Liver (tissue), 9 donors: ENCODE results near the gene KPNB1. TPM values are rescaled to one million over a fixed set of nuclear protein-coding genes. Genes with fewer than 3 reads are reported as not detected.
A peak's percentile ranks its signal among the peaks of the same experiment; 100 is the strongest.

Experiments
- DNase-seq: peaks from one replicate; pipeline ENCODE4 v3.0.0-alpha.2; 2017; ENCODE audit warnings: low spot score
- H3K27ac ChIP-seq, 2 donors: one replicate each; pipeline ENCODE4 v1.7.0; 2013; ENCODE audit warnings: inconsistent platforms in 2 of 2, low read length in 2 of 2, control low read depth in 1 of 2, low read depth in 1 of 2, mild to moderate bottlenecking in 1 of 2
- H3K27me3 ChIP-seq, 4 donors: one replicate each; pipeline versions ENCODE4 v1.6.1 to v1.7.0; 2013; ENCODE audit warnings: low read length in 3 of 4, inconsistent platforms in 1 of 4, mild to moderate bottlenecking in 1 of 4, moderate library complexity in 1 of 4; ENCODE audit not compliant: control insufficient read depth in 4 of 4, insufficient read depth in 4 of 4
- H3K36me3 ChIP-seq, 4 donors: one replicate each; pipeline versions ENCODE4 v1.6.1 to v1.7.0; 2013; ENCODE audit warnings: low read length in 3 of 4, mild to moderate bottlenecking in 3 of 4, low read depth in 1 of 4, moderate library complexity in 1 of 4; ENCODE audit not compliant: control insufficient read depth in 4 of 4, insufficient read depth in 3 of 4
- H3K4me1 ChIP-seq, 4 donors: one replicate each; pipeline versions ENCODE4 v1.6.1 to v1.7.0; 2013; ENCODE audit warnings: low read length in 3 of 4, mild to moderate bottlenecking in 3 of 4, moderate library complexity in 1 of 4; ENCODE audit not compliant: control insufficient read depth in 4 of 4, insufficient read depth in 4 of 4
- H3K4me3 ChIP-seq, 3 donors: one replicate each; pipeline versions ENCODE4 v1.6.1 to v1.7.0; 2013; ENCODE audit warnings: low read length in 3 of 3, control low read depth in 1 of 3, low read depth in 1 of 3, mild to moderate bottlenecking in 1 of 3
- H3K9ac ChIP-seq, 2 donors: one replicate each; pipeline ENCODE4 v1.7.0; 2013; ENCODE audit warnings: low read length in 2 of 2, mild to moderate bottlenecking in 2 of 2, moderate library complexity in 2 of 2, control low read depth in 1 of 2, low read depth in 1 of 2
- H3K9me3 ChIP-seq, 4 donors: one replicate each; pipeline versions ENCODE4 v1.6.1 to v1.7.0; 2013; ENCODE audit warnings: low read length in 3 of 4; ENCODE audit not compliant: control insufficient read depth in 4 of 4
- EGR1 ChIP-seq, 2 donors: IDR thresholded peaks; 2 replicates each; pipeline ENCODE4 v1.6.1; 2016 to 2018; ENCODE audit warnings: antibody characterized with exemption in 2 of 2, low read depth in 2 of 2
- FOXA1 ChIP-seq: IDR thresholded peaks from 2 replicates; pipeline ENCODE4 v1.6.1; 2016; ENCODE audit warnings: antibody characterized with exemption
- FOXA2 ChIP-seq: IDR thresholded peaks from 2 replicates; pipeline ENCODE4 v1.6.1; 2016; ENCODE audit warnings: antibody characterized with exemption
- GABPA ChIP-seq, 2 donors: IDR thresholded peaks in 1 of 2; conservative IDR thresholded peaks in 1 of 2; 2 replicates each; pipeline ENCODE4 v1.6.1; 2016; ENCODE audit warnings: antibody characterized with exemption in 2 of 2, mild to moderate bottlenecking in 1 of 2, moderate library complexity in 1 of 2
- HNF4A ChIP-seq, 2 donors: conservative IDR thresholded peaks; 2 replicates each; pipeline ENCODE4 v1.6.1; 2016; ENCODE audit warnings: antibody characterized with exemption in 2 of 2, mild to moderate bottlenecking in 2 of 2
- HNF4G ChIP-seq: IDR thresholded peaks from 2 replicates; pipeline ENCODE4 v1.6.1; 2016; ENCODE audit warnings: antibody characterized with exemption
- JUND ChIP-seq, 2 donors: IDR thresholded peaks; 2 replicates each; pipeline ENCODE4 v1.6.1; 2016; ENCODE audit warnings: antibody characterized with exemption in 2 of 2
- NR2F2 ChIP-seq: IDR thresholded peaks from 2 replicates; pipeline ENCODE4 v1.6.1; 2016; ENCODE audit warnings: antibody characterized with exemption
- RAD21 ChIP-seq, 2 donors: IDR thresholded peaks; 2 replicates each; pipeline ENCODE4 v1.6.1; 2016; ENCODE audit warnings: antibody characterized with exemption in 2 of 2, mild to moderate bottlenecking in 2 of 2
- RXRA ChIP-seq, 2 donors: IDR thresholded peaks; 2 replicates each; pipeline ENCODE4 v1.6.1; 2017 to 2018; ENCODE audit warnings: antibody characterized with exemption in 2 of 2, mild to moderate bottlenecking in 1 of 2
- SP1 ChIP-seq: IDR thresholded peaks from 2 replicates; pipeline ENCODE4 v1.6.1; 2018; ENCODE audit warnings: antibody characterized with exemption, mild to moderate bottlenecking
- TAF1 ChIP-seq: conservative IDR thresholded peaks from 2 replicates; pipeline ENCODE4 v1.6.1; 2016; ENCODE audit warnings: antibody characterized with exemption, mild to moderate bottlenecking
- YY1 ChIP-seq: IDR thresholded peaks from 2 replicates; pipeline ENCODE4 v1.6.1; 2016; ENCODE audit warnings: antibody characterized with exemption, mild to moderate bottlenecking
- WGBS: extraction: QIAGEN DNeasy Blood & Tissue Kit; methylation state at CpG from one replicate; pipeline ENCODE4 v1.1.7; 2013; 5-methylcytosine and 5-hydroxymethylcytosine counted together
- polyA plus RNA-seq, 2 donors: library from polyadenylated mRNA; stranded (reverse) in 1 of 2; unstranded in 1 of 2; fragments of 200-250 nt in 1 of 2; fragments of >200 nt in 1 of 2; fragmentation: Nextera tagmentation in 1 of 2; extraction: Ambion mirVana in 1 of 2; gene quantifications; one replicate each; pipeline versions ENCODE4 v1.2.1 to v1.2.3, GENCODE V29; 2013 to 2015
- total RNA-seq, 2 donors: library from RNA; depleted of rRNA; stranded (reverse); fragments of >200 nt; gene quantifications; one replicate each; pipeline ENCODE4 v1.2.3, GENCODE V29; 2014
- TF ChIP-seq, protein P1 (sequence below): IDR thresholded peaks from 2 replicates; pipeline ENCODE4 v1.6.1; 2016; ENCODE audit warnings: antibody characterized with exemption
- TF ChIP-seq, protein P2 (sequence below): IDR thresholded peaks from 2 replicates; pipeline ENCODE4 v1.6.1; 2016; ENCODE audit warnings: antibody characterized with exemption, mild to moderate bottlenecking
- TF ChIP-seq, protein P3 (sequence below): fragments of 150-350 bp; IDR thresholded peaks from 2 replicates; pipeline ENCODE4 v1.5.1; 2017; ENCODE audit warnings: improper control_type of control experiment, low read depth, low read length; ENCODE audit not compliant: missing input control
- TF ChIP-seq, protein P4 (sequence below): IDR thresholded peaks from 2 replicates; pipeline ENCODE4 v1.6.1; 2016; ENCODE audit warnings: antibody characterized with exemption
- TF ChIP-seq, protein P5 (sequence below): IDR thresholded peaks from 2 replicates; pipeline ENCODE4 v1.6.1; 2016; ENCODE audit warnings: antibody characterized with exemption
- donor health status: healthy.
- donor health status: healthy.
- donor health status: healthy.
- donor health status: healthy.
- donor health status: healthy.

The KPNB1 gene
- total and polyA plus RNA-seq, 4 donors, result 27.6 to 114 (median 75.0) TPM

DNA sequence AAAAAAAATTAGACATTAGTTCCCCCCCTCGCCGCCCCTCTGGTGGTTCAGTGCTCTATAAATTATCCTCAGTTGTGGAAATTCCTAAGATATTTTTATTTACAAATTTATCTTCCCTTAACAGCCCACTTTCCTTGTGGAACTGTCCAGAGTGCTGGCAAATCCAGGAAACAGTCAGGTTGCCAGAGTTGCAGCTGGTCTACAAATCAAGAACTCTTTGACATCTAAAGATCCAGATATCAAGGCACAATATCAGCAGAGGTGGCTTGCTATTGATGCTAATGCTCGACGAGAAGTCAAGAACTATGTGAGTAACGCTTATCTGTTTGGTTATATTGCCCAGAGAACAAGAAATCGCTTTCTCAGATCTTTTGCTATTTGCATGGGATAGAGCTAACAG is 2.9 kb downstream of the KPNB1 start:
- DNase-seq, result no peak

DNA sequence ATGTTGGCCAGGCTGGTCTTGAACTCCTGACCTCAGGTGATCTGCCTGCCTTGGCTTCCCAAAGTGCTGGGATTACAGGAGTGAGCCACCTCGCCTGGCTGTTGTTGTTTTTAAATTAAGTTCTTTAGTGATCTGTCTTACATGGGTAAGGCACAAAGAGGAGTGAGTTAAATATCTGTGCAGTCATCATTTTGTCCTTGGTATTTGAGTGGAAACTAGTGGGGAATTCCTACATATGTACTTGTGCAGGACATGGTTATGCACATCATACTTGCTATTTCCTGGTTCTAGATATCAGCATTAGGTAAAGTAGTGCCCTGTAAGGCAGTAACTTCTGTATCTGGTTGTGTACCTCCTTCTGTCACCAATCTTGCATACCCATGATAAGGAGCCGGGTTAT is 3.7 kb downstream of the KPNB1 start:
- TF ChIP-seq HNF4A (conservative IDR thresholded peaks at IDR 0.05) (no peak), NR2F2 (no peak), GABPA (IDR thresholded peaks at IDR 0.05 in 1 of 2, conservative IDR thresholded peaks at IDR 0.05 in 1 of 2) (no peak), RAD21 (IDR thresholded peaks at IDR 0.05) (no peak)
- TF ChIP-seq, protein P1, sequence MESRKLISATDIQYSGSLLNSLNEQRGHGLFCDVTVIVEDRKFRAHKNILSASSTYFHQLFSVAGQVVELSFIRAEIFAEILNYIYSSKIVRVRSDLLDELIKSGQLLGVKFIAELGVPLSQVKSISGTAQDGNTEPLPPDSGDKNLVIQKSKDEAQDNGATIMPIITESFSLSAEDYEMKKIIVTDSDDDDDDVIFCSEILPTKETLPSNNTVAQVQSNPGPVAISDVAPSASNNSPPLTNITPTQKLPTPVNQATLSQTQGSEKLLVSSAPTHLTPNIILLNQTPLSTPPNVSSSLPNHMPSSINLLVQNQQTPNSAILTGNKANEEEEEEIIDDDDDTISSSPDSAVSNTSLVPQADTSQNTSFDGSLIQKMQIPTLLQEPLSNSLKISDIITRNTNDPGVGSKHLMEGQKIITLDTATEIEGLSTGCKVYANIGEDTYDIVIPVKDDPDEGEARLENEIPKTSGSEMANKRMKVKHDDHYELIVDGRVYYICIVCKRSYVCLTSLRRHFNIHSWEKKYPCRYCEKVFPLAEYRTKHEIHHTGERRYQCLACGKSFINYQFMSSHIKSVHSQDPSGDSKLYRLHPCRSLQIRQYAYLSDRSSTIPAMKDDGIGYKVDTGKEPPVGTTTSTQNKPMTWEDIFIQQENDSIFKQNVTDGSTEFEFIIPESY, result no peak
- H3K9ac ChIP-seq, result no peak overlapping the region
- 63% methylated on average over 2 of the region's 2 CpGs for WGBS
- H3K27me3 ChIP-seq, result no peaks in the 10 kb centered on the region
- H3K4me1 ChIP-seq, result peaks cover 4 to 49% (median 42%) of the 10 kb centered on the region in 4 donors
- DNase-seq, result no peak
- H3K9me3 ChIP-seq, result no peaks in the 10 kb centered on the region
- H3K36me3 ChIP-seq, result peaks cover 17 to 41% (median 34%) of the 10 kb centered on the region in 4 donors
- no peak overlapping the region for H3K27ac ChIP-seq
- no peak overlapping the region for H3K4me3 ChIP-seq

More for the DNA sequence above, 2.9 kb downstream of the KPNB1 start:
- H3K9ac ChIP-seq, result no peak overlapping the region
- H3K27me3 ChIP-seq, result no peaks in the 10 kb centered on the region
- H3K9me3 ChIP-seq, result no peaks in the 10 kb centered on the region
- peaks cover 15 to 33% (median 26%) of the 10 kb centered on the region in 4 donors for H3K36me3 ChIP-seq
- H3K27ac ChIP-seq, result no peak overlapping the region
- WGBS, result 91% methylated on average over 6 of the region's 6 CpGs
- no peak overlapping the region for H3K4me3 ChIP-seq
- H3K4me1 ChIP-seq, result peaks cover 6 to 51% (median 44%) of the 10 kb centered on the region in 4 donors
- TF ChIP-seq, protein P2, sequence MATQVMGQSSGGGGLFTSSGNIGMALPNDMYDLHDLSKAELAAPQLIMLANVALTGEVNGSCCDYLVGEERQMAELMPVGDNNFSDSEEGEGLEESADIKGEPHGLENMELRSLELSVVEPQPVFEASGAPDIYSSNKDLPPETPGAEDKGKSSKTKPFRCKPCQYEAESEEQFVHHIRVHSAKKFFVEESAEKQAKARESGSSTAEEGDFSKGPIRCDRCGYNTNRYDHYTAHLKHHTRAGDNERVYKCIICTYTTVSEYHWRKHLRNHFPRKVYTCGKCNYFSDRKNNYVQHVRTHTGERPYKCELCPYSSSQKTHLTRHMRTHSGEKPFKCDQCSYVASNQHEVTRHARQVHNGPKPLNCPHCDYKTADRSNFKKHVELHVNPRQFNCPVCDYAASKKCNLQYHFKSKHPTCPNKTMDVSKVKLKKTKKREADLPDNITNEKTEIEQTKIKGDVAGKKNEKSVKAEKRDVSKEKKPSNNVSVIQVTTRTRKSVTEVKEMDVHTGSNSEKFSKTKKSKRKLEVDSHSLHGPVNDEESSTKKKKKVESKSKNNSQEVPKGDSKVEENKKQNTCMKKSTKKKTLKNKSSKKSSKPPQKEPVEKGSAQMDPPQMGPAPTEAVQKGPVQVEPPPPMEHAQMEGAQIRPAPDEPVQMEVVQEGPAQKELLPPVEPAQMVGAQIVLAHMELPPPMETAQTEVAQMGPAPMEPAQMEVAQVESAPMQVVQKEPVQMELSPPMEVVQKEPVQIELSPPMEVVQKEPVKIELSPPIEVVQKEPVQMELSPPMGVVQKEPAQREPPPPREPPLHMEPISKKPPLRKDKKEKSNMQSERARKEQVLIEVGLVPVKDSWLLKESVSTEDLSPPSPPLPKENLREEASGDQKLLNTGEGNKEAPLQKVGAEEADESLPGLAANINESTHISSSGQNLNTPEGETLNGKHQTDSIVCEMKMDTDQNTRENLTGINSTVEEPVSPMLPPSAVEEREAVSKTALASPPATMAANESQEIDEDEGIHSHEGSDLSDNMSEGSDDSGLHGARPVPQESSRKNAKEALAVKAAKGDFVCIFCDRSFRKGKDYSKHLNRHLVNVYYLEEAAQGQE, result peak; percentile 95
- TF ChIP-seq, protein P3, sequence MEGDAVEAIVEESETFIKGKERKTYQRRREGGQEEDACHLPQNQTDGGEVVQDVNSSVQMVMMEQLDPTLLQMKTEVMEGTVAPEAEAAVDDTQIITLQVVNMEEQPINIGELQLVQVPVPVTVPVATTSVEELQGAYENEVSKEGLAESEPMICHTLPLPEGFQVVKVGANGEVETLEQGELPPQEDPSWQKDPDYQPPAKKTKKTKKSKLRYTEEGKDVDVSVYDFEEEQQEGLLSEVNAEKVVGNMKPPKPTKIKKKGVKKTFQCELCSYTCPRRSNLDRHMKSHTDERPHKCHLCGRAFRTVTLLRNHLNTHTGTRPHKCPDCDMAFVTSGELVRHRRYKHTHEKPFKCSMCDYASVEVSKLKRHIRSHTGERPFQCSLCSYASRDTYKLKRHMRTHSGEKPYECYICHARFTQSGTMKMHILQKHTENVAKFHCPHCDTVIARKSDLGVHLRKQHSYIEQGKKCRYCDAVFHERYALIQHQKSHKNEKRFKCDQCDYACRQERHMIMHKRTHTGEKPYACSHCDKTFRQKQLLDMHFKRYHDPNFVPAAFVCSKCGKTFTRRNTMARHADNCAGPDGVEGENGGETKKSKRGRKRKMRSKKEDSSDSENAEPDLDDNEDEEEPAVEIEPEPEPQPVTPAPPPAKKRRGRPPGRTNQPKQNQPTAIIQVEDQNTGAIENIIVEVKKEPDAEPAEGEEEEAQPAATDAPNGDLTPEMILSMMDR, result no peak

DNA sequence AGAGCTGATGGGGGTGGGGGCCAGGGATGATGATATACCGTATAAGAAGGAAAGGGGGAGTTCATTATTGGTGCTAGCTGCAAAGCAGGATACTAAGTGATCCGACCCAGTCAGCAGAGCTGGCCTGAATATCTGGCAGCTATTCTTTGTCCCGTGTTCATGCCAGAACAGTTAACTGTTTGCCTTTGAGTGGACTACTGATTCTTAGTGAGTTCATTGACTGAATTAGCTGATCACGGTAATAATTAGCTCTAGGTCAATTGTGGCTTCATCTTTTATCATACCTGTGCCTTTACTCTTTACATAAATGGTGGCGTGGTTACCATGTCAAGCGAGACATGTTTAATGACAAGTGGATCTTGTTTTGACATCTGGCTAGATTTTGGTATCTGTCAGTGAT is 5.3 kb downstream of the KPNB1 start:
- H3K9ac ChIP-seq, result no peak overlapping the region
- H3K4me3 ChIP-seq, result no peak overlapping the region
- no peak for DNase-seq
- H3K27ac ChIP-seq, result peak overlapping the region; percentile 31 to 50
- no peaks in the 10 kb centered on the region for H3K9me3 ChIP-seq
- no peaks in the 10 kb centered on the region for H3K27me3 ChIP-seq
- peaks cover 2 to 41% (median 38%) of the 10 kb centered on the region in 4 donors for H3K4me1 ChIP-seq
- 25% methylated on average over 6 of the region's 6 CpGs for WGBS
- peaks cover 22 to 50% (median 41%) of the 10 kb centered on the region in 4 donors for H3K36me3 ChIP-seq
- TF ChIP-seq JUND (IDR thresholded peaks at IDR 0.05) (peak in 1 of 2 donors; percentile 18), HNF4A (conservative IDR thresholded peaks at IDR 0.05) (peak; percentile 49 to 57), GABPA (IDR thresholded peaks at IDR 0.05 in 1 of 2, conservative IDR thresholded peaks at IDR 0.05 in 1 of 2) (no peak), NR2F2 (no peak), SP1 (peak; percentile 48), FOXA2 (no peak), FOXA1 (no peak), HNF4G (no peak), TAF1 (no peak), RXRA (IDR thresholded peaks at IDR 0.05) (peak; percentile 30 to 66), EGR1 (IDR thresholded peaks at IDR 0.05; ENCODE audit: low read depth in 2 of 2) (no peak), YY1 (peak; percentile 53), RAD21 (IDR thresholded peaks at IDR 0.05) (peak in 1 of 2 donors; percentile 19)
- TF ChIP-seq, protein P4, sequence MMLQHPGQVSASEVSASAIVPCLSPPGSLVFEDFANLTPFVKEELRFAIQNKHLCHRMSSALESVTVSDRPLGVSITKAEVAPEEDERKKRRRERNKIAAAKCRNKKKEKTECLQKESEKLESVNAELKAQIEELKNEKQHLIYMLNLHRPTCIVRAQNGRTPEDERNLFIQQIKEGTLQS, result no peak
- TF ChIP-seq, protein P1, result no peak
- TF ChIP-seq, protein P5, sequence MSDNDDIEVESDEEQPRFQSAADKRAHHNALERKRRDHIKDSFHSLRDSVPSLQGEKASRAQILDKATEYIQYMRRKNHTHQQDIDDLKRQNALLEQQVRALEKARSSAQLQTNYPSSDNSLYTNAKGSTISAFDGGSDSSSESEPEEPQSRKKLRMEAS, result peak; percentile 22
